Activated CD4-positive, CD25-positive, alpha-beta regulatory T cell treated with anti-CD3 and anti-CD28 coated beads, Interleukin-2, amount 50 U/mL, for 24 hours (primary cell): ENCODE data around the gene SAMD8.
A peak's percentile ranks its signal among the peaks of the same experiment; 100 is the strongest.
"Not testable (repeated sequence)": the region's sequence is repeated elsewhere in the genome, so short reads cannot be mapped to it uniquely, and the experiment has no call there.

ENCODE experiments used
- ATAC-seq, 2 donors: fragments of 150-1000 bp; cut with Tn5 transposase; one replicate each; pipeline ENCODE4 v1.10.0; 2021; ENCODE audit warnings: mild to moderate bottlenecking in 1 of 2, moderate library complexity in 1 of 2

The SAMD8 gene

DNA sequence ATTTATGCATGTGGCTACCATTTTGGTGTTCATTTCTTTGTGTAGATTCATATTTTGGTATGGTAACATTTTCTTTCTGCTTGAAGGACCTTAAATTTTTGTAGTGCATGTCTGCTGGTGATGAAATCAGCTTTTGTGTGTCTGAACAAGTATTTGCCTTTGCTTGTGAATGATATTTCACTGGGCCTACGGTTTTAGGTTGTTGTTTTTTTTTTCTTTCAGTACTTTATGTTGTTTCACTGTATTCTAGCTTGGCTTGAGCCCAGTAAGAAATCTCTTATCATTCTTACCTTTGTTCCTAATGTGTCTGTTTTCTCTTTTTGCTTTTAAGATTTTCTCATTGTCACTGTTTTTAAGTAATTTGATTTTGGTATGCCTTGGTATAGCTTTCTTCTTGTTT, 31.9 kb downstream of the SAMD8 start:
- ATAC-seq, result no peak

DNA sequence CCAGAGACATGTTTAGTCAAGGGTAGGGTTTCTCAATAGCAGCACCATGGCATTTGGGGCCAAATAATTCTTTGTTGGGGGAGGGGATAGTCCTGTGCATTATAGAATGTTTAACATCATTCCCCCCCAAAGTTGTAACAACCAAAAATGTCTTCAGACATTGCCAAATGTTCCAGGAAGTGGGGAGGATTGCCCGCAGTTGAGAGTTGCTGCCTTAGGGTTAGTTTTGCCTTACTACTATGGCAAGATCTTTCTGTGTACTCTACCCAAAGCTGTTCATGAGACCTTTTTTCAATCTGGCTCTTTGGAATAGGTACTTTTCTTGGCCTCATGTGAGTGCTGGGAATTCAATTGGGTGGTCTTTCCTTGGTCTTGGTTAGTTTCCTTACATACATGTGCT, 34.1 kb downstream of the SAMD8 start:
- ATAC-seq, result no peak

GRCh38 chr10:75146780-75147179, 35.3 kb downstream of the SAMD8 start:
- no peak for ATAC-seq

DNA sequence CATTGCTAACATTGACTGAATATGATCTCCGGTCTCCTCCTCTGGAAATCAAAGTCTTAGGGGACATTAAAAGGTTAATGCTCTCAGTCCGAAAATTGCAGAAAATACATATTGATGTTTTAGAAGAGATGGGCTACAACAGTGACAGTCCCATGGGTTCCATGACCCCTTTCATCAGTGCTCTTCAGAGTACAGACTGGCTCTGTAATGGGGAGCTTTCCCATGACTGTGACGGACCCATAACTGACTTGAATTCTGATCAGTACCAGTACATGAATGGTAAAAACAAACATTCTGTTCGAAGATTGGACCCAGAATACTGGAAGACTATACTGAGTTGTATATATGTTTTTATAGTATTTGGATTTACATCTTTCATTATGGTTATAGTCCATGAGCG, 39.2 kb downstream of the SAMD8 start:
- ATAC-seq, result no peak

DNA sequence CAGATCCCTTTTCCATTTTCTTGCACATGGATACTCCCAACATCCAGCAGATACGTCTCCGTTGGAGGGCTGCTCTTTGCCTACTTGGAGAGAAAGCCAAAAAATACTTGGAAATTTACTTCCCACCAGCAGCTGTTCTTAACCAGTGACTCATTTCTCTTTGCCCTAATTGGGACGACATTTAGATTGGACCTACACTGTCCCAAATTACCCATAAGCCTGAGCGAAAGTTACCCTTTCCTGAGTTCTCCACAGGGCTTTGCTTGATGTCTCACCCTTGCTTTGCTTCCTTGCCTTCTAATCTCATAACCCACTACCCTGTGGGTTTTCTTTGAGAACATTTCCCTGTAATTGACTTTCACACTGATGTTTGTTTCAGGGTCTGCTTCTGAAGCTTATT, 48.1 kb downstream of the SAMD8 start:
- no peak for ATAC-seq

GRCh38 chr10:75165684-75166622, 54.5 kb downstream of the SAMD8 start:
- ATAC-seq, result peak; percentile 56 to 64

GRCh38 chr10:75166623-75166972, 55.1 kb downstream of the SAMD8 start:
- no peak for ATAC-seq

- ATAC-seq, result no peak
Measured at GRCh38 chr10:75168275-75168674, 56.8 kb downstream of the SAMD8 start.

GRCh38 chr10:75170215-75170614, 58.8 kb downstream of the SAMD8 start:
- no peak for ATAC-seq

DNA sequence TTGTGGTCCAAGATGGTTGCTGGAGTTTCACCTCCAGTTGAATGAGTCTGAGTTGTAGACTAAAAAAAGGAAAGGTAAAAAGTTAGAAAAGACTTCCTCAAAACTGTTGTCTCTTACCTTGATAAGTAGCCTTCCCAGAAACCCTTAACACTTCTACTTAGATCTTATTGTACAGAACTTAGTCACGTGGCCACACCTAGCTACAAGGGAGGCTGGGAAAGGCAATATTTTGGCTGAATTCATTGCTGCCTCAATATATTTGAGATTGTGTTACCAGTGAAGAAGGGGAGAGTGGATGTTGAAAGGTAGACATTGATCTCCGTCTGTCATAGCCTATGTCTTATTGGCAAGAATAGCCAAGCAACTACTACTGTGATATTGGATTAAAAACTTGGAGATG, 63.6 kb downstream of the SAMD8 start:
- ATAC-seq, result no peak

DNA sequence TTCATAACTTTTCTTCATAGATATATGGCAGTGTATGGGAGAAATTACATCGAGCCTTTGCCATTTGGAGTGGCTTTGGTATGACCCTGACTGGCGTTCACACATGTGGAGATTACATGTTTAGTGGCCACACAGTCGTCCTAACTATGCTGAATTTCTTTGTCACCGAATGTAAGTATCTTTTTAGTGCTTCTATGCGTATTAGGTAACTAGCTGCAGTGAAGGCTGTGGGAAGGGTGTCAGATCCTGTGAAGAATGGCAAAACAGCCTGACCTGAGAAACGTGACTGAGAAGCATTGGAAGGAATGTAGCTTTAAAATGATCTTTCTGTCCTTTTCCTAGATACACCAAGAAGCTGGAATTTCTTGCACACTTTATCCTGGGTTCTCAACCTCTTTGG, 64.6 kb downstream of the SAMD8 start:
- ATAC-seq, result no peak

DNA sequence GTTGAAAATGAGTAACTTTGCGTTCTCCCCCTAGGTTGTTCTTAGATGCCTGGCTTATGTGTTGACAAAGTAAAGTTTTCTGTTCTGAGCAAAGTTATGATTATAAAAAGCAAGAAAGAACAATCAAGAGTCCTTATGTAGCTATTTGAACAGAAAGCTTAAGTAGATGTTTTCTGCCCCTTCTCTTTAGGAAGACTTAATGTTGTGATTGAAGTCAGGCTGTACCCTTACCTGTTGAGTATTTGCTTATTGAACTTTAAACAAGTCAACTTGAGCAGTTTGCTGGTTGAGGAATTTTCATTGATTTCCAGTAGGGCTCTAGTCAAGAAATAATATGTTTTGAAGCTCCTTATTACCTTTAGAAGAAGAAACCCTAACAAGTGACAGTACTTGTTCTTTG, 65.3 kb downstream of the SAMD8 start:
- no peak for ATAC-seq

GRCh38 chr10:75179657-75180177, 68.3 kb downstream of the SAMD8 start:
- ATAC-seq, result no peak

GRCh38 chr10:75180592-75180991, 69.1 kb downstream of the SAMD8 start:
- no peak for ATAC-seq

GRCh38 chr10:75181073-75181472, 69.6 kb downstream of the SAMD8 start:
- peak; percentile 25 to 27 for ATAC-seq

- no peak for ATAC-seq
Measured at GRCh38 chr10:75186310-75186709, 74.9 kb downstream of the SAMD8 start.

- ATAC-seq, result peak; percentile 83 to 91
Measured at GRCh38 chr10:75187961-75188426, 76.5 kb downstream of the SAMD8 start.

DNA sequence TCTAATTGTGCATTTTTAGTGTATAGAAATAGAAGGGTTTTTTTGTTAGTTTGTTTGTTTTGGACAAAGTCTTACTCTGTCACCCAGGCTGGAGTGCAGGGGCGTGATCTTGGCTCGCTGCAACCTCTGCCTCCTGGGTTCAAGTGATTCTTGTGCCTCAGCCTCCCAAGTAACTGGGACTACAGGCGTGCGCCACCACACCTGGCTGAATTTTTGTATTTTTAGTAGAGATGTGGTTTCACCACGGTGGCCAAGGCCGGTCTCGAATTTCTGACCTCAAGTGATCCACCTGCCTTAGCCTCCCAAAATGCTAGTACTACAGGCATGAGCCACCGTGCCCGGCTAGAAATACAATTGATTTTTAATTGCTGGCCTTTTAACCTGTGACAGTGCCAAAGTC, 77.1 kb downstream of the SAMD8 start:
- not testable (repeated sequence) for ATAC-seq

DNA sequence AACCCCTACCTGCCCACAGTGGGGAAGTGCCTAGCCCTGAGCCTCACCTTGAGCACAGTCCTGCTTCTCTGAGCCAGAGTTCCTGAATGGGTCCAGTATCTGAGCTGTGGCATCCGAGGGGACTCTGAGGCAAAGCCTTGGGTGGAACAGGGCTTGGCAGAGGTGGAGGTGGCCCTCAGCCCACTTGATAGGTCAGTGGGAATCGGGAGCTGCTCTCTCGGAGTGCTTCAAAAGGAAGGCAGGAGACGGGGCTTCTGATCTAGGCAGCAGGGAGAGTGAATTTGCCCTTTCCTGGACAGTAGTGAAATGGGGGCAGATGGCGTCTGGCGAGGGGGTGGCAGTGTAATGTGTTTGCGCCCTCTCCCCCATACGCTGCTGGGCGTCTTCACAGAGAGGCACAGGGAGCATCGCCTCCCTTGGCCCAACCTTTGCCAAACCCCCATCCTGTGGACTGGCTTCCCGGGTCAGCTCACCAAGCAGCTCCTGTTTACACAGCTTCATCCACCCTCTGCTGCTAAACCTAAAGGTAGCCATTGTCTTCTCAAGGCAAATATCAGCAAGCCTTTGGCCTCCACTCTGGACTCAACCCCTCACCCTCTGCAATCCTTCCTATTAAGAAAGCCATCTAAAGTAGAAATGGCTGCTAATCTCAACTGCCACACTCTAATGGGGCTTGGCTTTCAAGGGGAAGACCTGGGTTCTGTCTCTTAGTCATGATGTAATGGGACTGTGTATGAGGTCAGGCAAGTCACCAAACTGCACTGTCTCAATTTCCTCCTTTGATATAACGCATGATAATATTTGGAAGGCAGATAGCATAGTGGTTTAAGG, 78.0 kb downstream of the SAMD8 start:
- ATAC-seq, result no peak

DNA sequence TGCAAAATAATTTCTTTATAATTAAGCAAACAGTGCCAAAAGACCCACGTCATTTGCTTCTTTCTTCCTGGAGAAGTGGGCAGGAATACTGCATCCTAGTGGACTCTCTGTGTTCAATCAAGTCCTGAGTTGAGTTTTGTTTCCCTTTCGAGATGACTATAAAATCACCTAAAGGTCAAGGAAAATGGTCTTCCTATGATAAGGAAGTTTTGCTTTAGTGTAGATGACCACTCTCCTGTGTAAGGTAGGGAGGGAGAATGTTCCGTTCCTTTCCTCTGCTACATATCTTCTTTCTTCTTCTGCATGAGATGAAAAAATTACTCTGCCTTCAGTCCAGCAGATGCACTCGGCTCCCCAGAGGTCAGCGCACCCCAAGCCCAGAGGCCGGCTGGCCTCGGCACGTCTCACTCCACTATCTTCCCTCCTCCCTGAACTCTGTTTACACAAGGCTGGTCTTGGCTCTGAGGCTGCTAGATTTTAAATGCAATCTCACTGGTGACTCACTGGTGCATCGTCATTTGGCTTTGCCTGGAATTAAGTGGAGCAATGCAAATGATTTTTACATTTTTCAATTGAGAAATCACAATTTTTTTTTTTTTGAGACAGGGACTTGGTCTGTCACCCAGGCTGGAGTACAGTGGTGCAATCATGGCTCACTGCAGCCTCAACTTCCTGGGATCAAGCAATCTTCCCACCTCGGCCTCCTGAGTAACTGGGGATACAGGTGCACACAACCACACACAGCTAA, 80.5 kb downstream of the SAMD8 start:
- ATAC-seq, result no peak

- ATAC-seq, result not testable (repeated sequence)
Measured at GRCh38 chr10:75194625-75195024, 83.2 kb downstream of the SAMD8 start.

- no peak for ATAC-seq
Measured at GRCh38 chr10:75195035-75195763, 83.7 kb downstream of the SAMD8 start.
